Measurements from ENCODE around the gene AKAP1. TPM values are rescaled to one million over a fixed set of nuclear protein-coding genes. Genes with fewer than 3 reads are reported as not detected.

AKAP1 gene
- polyA plus RNA-seq, 3 donors = 5.6 to 14.6 (median 6.8) TPM

DNA sequence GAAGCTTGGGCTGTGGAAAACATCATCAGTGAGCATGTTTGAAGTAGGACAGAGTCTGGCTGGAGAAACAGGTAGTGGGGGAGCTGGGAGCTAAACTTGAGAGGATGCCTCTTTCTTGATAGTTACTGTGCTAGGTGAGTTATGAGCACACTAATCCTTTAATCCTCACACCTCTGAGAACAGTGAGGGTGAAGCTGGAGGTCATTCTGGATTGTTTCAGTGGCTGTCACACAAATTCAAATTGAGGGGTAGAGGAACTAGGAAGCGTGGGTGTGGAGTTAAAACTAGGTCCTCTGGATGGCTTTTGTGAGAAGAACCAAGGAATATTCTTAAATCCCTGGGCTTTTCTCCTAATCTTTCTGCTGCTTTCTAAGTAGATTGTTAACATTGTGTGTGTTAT lies 3.3 kb downstream of the AKAP1 start:
- Mint-ChIP-seq H3K4me1 (peaks cover 59% of the 10 kb centered on the region), H3K27me3 (ENCODE audit: low read depth in 3 of 3) (peaks cover 0 to 3% (median 0%) of the 10 kb centered on the region in 3 donors), H3K9me3 (no peaks in the 10 kb centered on the region), H3K36me3 (peaks cover 0 to 7% of the 10 kb centered on the region in 2 donors), H3K4me3 (no peak overlapping the region), H3K27ac (no peak overlapping the region)
- Histone ChIP-seq H3K4me3 (replicated peaks in 1 of 3; ENCODE audit: low read depth in 2 of 3, low read length in 3 of 3) (no peak overlapping the region), H3K9ac (ENCODE audit: insufficient read depth, low read length, poor library complexity, severe bottlenecking) (no peak overlapping the region), H3K36me3 (replicated peaks in 1 of 2; ENCODE audit: control insufficient read depth in 1 of 2, insufficient read depth in 2 of 2, low read length in 2 of 2) (no peaks in the 10 kb centered on the region), H2AFZ (ENCODE audit: insufficient read depth, low read depth, low read length, poor library complexity, severe bottlenecking) (no peak overlapping the region), H3K27me3 (ENCODE audit: control insufficient read depth in 2 of 2, insufficient read depth in 2 of 2, low read length in 2 of 2) (no peaks in the 10 kb centered on the region), H3K4me1 (ENCODE audit: control insufficient read depth in 1 of 2, insufficient read depth in 2 of 2, low read length in 2 of 2) (peaks cover 46 to 62% of the 10 kb centered on the region in 2 donors), H4K20me1 (ENCODE audit: insufficient read depth, low read length) (peaks cover 16% of the 10 kb centered on the region), H3K9me3 (replicated peaks in 1 of 2; ENCODE audit: control insufficient read depth in 1 of 2, insufficient read depth in 1 of 2, low read length in 2 of 2) (no peaks in the 10 kb centered on the region), H3K79me2 (ENCODE audit: insufficient read depth, low read length) (peaks cover 67% of the 10 kb centered on the region), H3K27ac (ENCODE audit: low read depth in 1 of 2, low read length in 2 of 2) (no peak overlapping the region), H3K4me2 (replicated peaks; ENCODE audit: extremely low read depth, low read length, poor library complexity, severe bottlenecking) (no peak overlapping the region)
- TF ChIP-seq, protein P1, sequence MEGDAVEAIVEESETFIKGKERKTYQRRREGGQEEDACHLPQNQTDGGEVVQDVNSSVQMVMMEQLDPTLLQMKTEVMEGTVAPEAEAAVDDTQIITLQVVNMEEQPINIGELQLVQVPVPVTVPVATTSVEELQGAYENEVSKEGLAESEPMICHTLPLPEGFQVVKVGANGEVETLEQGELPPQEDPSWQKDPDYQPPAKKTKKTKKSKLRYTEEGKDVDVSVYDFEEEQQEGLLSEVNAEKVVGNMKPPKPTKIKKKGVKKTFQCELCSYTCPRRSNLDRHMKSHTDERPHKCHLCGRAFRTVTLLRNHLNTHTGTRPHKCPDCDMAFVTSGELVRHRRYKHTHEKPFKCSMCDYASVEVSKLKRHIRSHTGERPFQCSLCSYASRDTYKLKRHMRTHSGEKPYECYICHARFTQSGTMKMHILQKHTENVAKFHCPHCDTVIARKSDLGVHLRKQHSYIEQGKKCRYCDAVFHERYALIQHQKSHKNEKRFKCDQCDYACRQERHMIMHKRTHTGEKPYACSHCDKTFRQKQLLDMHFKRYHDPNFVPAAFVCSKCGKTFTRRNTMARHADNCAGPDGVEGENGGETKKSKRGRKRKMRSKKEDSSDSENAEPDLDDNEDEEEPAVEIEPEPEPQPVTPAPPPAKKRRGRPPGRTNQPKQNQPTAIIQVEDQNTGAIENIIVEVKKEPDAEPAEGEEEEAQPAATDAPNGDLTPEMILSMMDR (IDR thresholded peaks at IDR 0.05) = no peak
- no CpG with 5 or more reads among the region's 1 CpG for WGBS (ENCODE audit: insufficient coverage)
- DNase-seq = no peak
- intact Hi-C loops (cut with micrococcal nuclease) = loop anchor here (5.0 to 10.0 kb wide), 3 partner anchors 41 to 994 kb away; partner anchors contain the start of gene DYNLL2 (in 1 of the 2)

DNA sequence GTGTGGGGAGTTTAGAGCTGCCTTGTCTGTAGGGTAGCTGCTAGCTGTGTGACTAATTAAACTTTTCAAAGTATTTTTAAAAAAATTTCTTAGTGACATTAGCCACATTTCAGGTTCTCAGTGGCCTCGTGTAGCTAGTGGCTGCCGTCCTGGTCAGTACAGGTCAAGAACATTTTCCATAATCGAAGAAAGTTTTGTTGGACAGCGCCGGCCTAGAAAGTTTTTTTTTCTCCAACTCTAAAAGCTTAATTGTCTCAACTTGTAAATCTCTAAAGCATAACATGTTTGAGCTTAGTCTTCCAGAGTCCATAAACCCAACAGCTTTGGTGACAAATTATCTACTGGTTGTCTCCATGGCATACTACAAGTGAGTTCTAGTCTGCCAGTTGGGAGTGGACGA lies 4.3 kb downstream of the AKAP1 start:
- Histone ChIP-seq H3K9ac (ENCODE audit: insufficient read depth, low read length, poor library complexity, severe bottlenecking) (no peak overlapping the region), H3K4me1 (ENCODE audit: control insufficient read depth in 1 of 2, insufficient read depth in 2 of 2, low read length in 2 of 2) (peaks cover 39 to 51% of the 10 kb centered on the region in 2 donors), H3K27ac (ENCODE audit: low read depth in 1 of 2, low read length in 2 of 2) (no peak overlapping the region), H3K4me2 (replicated peaks; ENCODE audit: extremely low read depth, low read length, poor library complexity, severe bottlenecking) (no peak overlapping the region), H3K79me2 (ENCODE audit: insufficient read depth, low read length) (peaks cover 78% of the 10 kb centered on the region), H3K36me3 (replicated peaks in 1 of 2; ENCODE audit: control insufficient read depth in 1 of 2, insufficient read depth in 2 of 2, low read length in 2 of 2) (no peaks in the 10 kb centered on the region), H3K4me3 (replicated peaks in 1 of 3; ENCODE audit: low read depth in 2 of 3, low read length in 3 of 3) (no peak overlapping the region), H3K9me3 (replicated peaks in 1 of 2; ENCODE audit: control insufficient read depth in 1 of 2, insufficient read depth in 1 of 2, low read length in 2 of 2) (no peaks in the 10 kb centered on the region), H2AFZ (ENCODE audit: insufficient read depth, low read depth, low read length, poor library complexity, severe bottlenecking) (no peak overlapping the region), H3K27me3 (ENCODE audit: control insufficient read depth in 2 of 2, insufficient read depth in 2 of 2, low read length in 2 of 2) (no peaks in the 10 kb centered on the region), H4K20me1 (ENCODE audit: insufficient read depth, low read length) (peaks cover 16% of the 10 kb centered on the region)
- WGBS (ENCODE audit: insufficient coverage) = 100% methylated on average over 2 of the region's 6 CpGs
- Mint-ChIP-seq H3K36me3 (peaks cover under 1 to 9% of the 10 kb centered on the region in 2 donors), H3K4me3 (no peak overlapping the region), H3K27me3 (ENCODE audit: low read depth in 3 of 3) (peaks cover 0 to 3% (median 0%) of the 10 kb centered on the region in 3 donors), H3K9me3 (no peaks in the 10 kb centered on the region), H3K27ac (peak overlapping the region in 2 of 7 donors; percentile 14 to 31), H3K4me1 (peaks cover 51% of the 10 kb centered on the region)
- no peak for DNase-seq
- TF ChIP-seq, protein P1 (IDR thresholded peaks at IDR 0.05) = no peak
- intact Hi-C loops (cut with micrococcal nuclease) = loop anchor here (5.0 to 10.0 kb wide), 3 partner anchors 42 to 993 kb away; partner anchors contain the start of gene DYNLL2 (in 1 of the 2)
